A549 (cell line): ENCODE data around the gene DNAJC5G. TPM values are rescaled to one million over a fixed set of nuclear protein-coding genes. Genes with fewer than 3 reads are reported as not detected.

Source experiments
- ATAC-seq, 2 experiments: fragments of 200-7000 bp in 1 of 2; fragments of >200 bp in 1 of 2; cut with Nextera tagmentation in 1 of 2; cut with Tn5 transposase in 1 of 2; 3 replicates each; pipeline versions ENCODE4 v1.8.0 to v1.9.1; 2018 to 2020; ENCODE audit warnings: mild to moderate bottlenecking in 1 of 2, moderate library complexity in 1 of 2
- CTCF ChIA-PET: fragments of 300-600 bp; sonication (Branson Sonifier 250); formaldehyde crosslinking; extraction: SDS; loops from one replicate; lab custom pipeline; 2021; ENCODE audit warnings: antibody characterized with exemption, inconsistent platforms; lab: Yijun Ruan, JAX
- POLR2A ChIA-PET: fragments of 350-600 bp; formaldehyde crosslinking; extraction: SDS; loops from one replicate; lab custom pipeline; 2021; ENCODE audit warnings: antibody characterized with exemption, inconsistent platforms; lab: Yijun Ruan, JAX
- DNase-seq, 2 experiments: peaks; one replicate each; pipeline versions ENCODE4 v3.0.0 to v3.0.0-alpha.2; 2011 to 2016; ENCODE audit warnings: low read depth in 1 of 2, low spot score in 1 of 2
- FAIRE-seq: peaks from 2 replicates; lab custom pipeline; 2011; peaks lifted over from hg19 to GRCh38; lab: Jason Lieb, UNC
- H3K27ac ChIP-seq, 2 experiments: fragments of >200 bp; sonication (Bioruptor Twin); formaldehyde crosslinking; 3 replicates each; pipeline ENCODE4 v1.5.1; 2016 to 2017
- H3K4me1 ChIP-seq: fragments of >200 bp; sonication (Bioruptor Twin); formaldehyde crosslinking; 3 replicates; pipeline ENCODE4 v1.6.1; 2016
- H3K4me2 ChIP-seq: fragments of >200 bp; sonication (Bioruptor Twin); formaldehyde crosslinking; 3 replicates; pipeline ENCODE4 v1.6.1; 2016
- H3K4me3 ChIP-seq: fragments of >200 bp; sonication (Bioruptor Twin); formaldehyde crosslinking; 3 replicates; pipeline ENCODE4 v1.5.1; 2016
- H3K9me3 ChIP-seq: fragments of >200 bp; sonication (Bioruptor Twin); formaldehyde crosslinking; 3 replicates; pipeline ENCODE4 v1.6.1; 2016
- CBX8 ChIP-seq: fragments of 200-600 bp; sonication (generic); IDR thresholded peaks from 2 replicates; pipeline ENCODE4 v1.6.1; 2016
- EHF ChIP-seq: fragments of 250-450 bp; sonication (Bioruptor Pico); IDR thresholded peaks from 2 replicates; pipeline ENCODE4 v1.5.0; 2020; ENCODE audit warnings: mild to moderate bottlenecking
- ELK1 ChIP-seq: fragments of 150-350 bp; IDR thresholded peaks from 2 replicates; pipeline ENCODE4 v1.6.1; 2014; ENCODE audit warnings: low read depth, mild to moderate bottlenecking, low read length
- EP300 ChIP-seq, 2 experiments: fragments of >200 bp; sonication (Bioruptor Twin); formaldehyde crosslinking; IDR thresholded peaks; 2 replicates in 1 of 2; 3 replicates in 1 of 2; pipeline ENCODE4 v1.6.1; 2016 to 2017
- ESRRA ChIP-seq: fragments of 150-350 bp; IDR thresholded peaks from 2 replicates; pipeline ENCODE4 v1.6.1; 2014; ENCODE audit warnings: mild to moderate bottlenecking, low read length, borderline replicate concordance
- FOSB ChIP-seq: fragments of 250-450 bp; sonication (Bioruptor Pico); IDR thresholded peaks from 2 replicates; pipeline ENCODE4 v1.5.0; 2020; ENCODE audit warnings: mild to moderate bottlenecking, moderate library complexity
- FOXS1 ChIP-seq: fragments of 250-450 bp; sonication (Bioruptor Pico); IDR thresholded peaks from 2 replicates; pipeline ENCODE4 v1.5.0; 2020; ENCODE audit warnings: mild to moderate bottlenecking, moderate library complexity
- HOXA7 ChIP-seq: fragments of 250-450 bp; sonication (Bioruptor Pico); IDR thresholded peaks from 2 replicates; pipeline ENCODE4 v1.5.0; 2020; ENCODE audit warnings: mild to moderate bottlenecking, moderate library complexity
- HOXB5 ChIP-seq: fragments of 250-450 bp; sonication (Bioruptor Pico); IDR thresholded peaks from 2 replicates; pipeline ENCODE4 v1.5.0; 2020; ENCODE audit warnings: mild to moderate bottlenecking, moderate library complexity
- JUNB ChIP-seq: fragments of >200 bp; sonication (Bioruptor Twin); formaldehyde crosslinking; IDR thresholded peaks from 2 replicates; pipeline ENCODE4 v1.6.1; 2016
- MAZ ChIP-seq: fragments of 150-350 bp; IDR thresholded peaks from 2 replicates; pipeline ENCODE4 v1.6.1; 2014; ENCODE audit warnings: antibody characterized with exemption, low read depth, low read length, borderline replicate concordance
- NPAS2 ChIP-seq: fragments of 250-450 bp; sonication (Bioruptor Pico); IDR thresholded peaks from 2 replicates; pipeline ENCODE4 v1.8.0; 2022; ENCODE audit warnings: mild to moderate bottlenecking, moderate library complexity, borderline replicate concordance
- RAD21 ChIP-seq, 2 experiments: fragments of >200 bp in 1 of 2; sonication (Bioruptor Twin) in 1 of 2; formaldehyde crosslinking in 1 of 2; IDR thresholded peaks in 1 of 2; conservative IDR thresholded peaks in 1 of 2; 2 replicates in 1 of 2; 3 replicates in 1 of 2; pipeline ENCODE4 v1.6.1; 2012 to 2018; ENCODE audit warnings: inconsistent platforms in 1 of 2
- RARB ChIP-seq: fragments of 250-450 bp; sonication (Bioruptor Pico); IDR thresholded peaks from 2 replicates; pipeline ENCODE4 v1.8.0; 2021; ENCODE audit warnings: mild to moderate bottlenecking, moderate library complexity
- SMC3 ChIP-seq: fragments of >200 bp; sonication (Bioruptor Twin); formaldehyde crosslinking; IDR thresholded peaks from 3 replicates; pipeline ENCODE4 v1.6.1; 2018; ENCODE audit warnings: inconsistent platforms
- TFCP2L1 ChIP-seq: fragments of 250-450 bp; sonication (Bioruptor Pico); IDR thresholded peaks from 2 replicates; pipeline ENCODE4 v1.5.0; 2021; ENCODE audit warnings: mild to moderate bottlenecking
- ZFP36 ChIP-seq: fragments of 450-650 bp; IDR thresholded peaks from 2 replicates; pipeline ENCODE4 v1.6.1; 2014; ENCODE audit warnings: borderline replicate concordance; ENCODE audit not compliant: partially characterized antibody
- ZSCAN20 ChIP-seq: fragments of 250-450 bp; sonication (Bioruptor Pico); IDR thresholded peaks from 2 replicates; pipeline ENCODE4 v1.8.0; 2022; ENCODE audit warnings: mild to moderate bottlenecking, moderate library complexity
- WGBS: methylation state at CpG from one replicate; pipeline ENCODE4 v1.1.6; 2017; ENCODE audit errors: missing lambda C conversion rate; 5-methylcytosine and 5-hydroxymethylcytosine counted together
- polyA plus RNA-seq, 4 experiments: library from polyadenylated mRNA; depleted of rRNA in 3 of 4; stranded (reverse); fragments of >200 nt; fragmentation: RNase III in 1 of 4; extraction: RNeasy Plus Mini Kit Qiagen cat#74134 plus additional on column Dnase treatment in 1 of 4; gene quantifications; 2 replicates in 3 of 4; 3 replicates in 1 of 4; pipeline ENCODE4 v1.2.3, GENCODE V29; 2011 to 2017
- TF ChIP-seq, protein P1 (sequence below): IDR thresholded peaks from 2 replicates; pipeline ENCODE4 v1.6.1; 2012; ENCODE audit warnings: low read depth, borderline replicate concordance
- TF ChIP-seq, protein P2 (sequence below): fragments of >200 bp; sonication (Bioruptor Twin); formaldehyde crosslinking; IDR thresholded peaks from 3 replicates; pipeline ENCODE4 v1.5.1; 2016

The DNAJC5G gene
- polyA plus RNA-seq, 2 of the 4 experiments (the other 2 are of a cell fraction): not detected

- no peaks in the 10 kb centered on the region for H3K9me3 ChIP-seq
- H3K4me2 ChIP-seq: no peak overlapping the region
- TF ChIP-seq HOXA7 (CRISPR knock-in tag) (0 out of 2 replicates have a peak, but pooled peaks have one; percentile 56), ESRRA (no peak), FOXS1 (no peak), RARB (CRISPR knock-in tag) (no peak)
- peaks cover 15% of the 10 kb centered on the region for H3K4me1 ChIP-seq
- ATAC-seq (no peak; a peak in 1 of 6 replicates), DNase-seq (no peak), FAIRE-seq (no peak)
- CTCF ChIA-PET: interaction anchor here (0.8 to 16.3 kb wide), 12 partner anchors 10 to 286 kb away, joined by 3 to 205 read pairs (median 6); partner anchors contain the start of genes DNAJC5G, SLC30A3 and TRIM54
- WGBS: 67% methylated on average over 4 of the region's 4 CpGs
- POLR2A ChIA-PET: interaction anchor here (1.3 kb wide), 1 partner anchor 55 kb away, joined by 8 read pairs; no protein-coding TSS in a partner anchor
- no peak overlapping the region for H3K27ac ChIP-seq
- no peak overlapping the region for H3K4me3 ChIP-seq
These were observed 27.3 kb upstream of the DNAJC5G start for GRCh38 chr2:27247893-27248292.

DNA sequence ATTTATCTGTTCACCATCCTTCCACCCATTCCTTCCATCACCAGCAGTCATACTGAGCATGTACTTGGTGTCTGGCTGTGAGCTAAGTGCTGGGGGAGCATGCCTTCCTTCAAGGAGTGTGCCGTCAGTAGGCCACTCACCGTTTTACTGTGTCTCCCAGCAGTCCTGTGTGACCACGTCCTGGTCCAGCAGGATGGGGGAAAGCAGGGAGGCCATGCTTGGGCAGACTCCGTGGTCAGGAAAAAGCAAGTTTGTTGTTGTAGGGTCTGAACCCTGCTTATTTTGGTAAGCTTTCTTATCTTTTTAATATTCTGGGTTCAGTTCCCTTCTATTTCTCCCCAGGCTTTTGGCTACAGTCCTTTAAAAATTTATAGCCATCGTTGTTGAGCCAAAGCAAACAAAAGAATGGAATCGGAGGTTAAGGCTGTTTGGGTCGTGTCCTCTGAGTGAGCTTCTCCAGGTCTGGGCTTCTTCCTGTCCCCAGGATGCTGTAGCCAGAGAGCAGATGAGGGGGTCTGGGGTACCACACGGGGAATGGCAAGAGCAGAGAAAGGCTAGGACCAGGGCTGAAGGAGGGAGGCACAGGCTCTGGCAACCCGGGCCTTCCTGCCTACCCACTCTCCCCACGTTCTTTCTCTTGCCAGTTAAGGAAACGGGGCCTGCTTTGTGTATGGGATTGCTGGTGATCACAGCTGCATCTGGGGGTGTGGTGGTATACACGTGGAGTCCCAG is 25.9 kb upstream of the DNAJC5G start:
- DNase-seq (no peak), FAIRE-seq (no peak), ATAC-seq (peak; percentile 20 to 25; a peak in 4 of 6 replicates)
- no peaks in the 10 kb centered on the region for H3K9me3 ChIP-seq
- no peak for TF ChIP-seq ELK1
- peak overlapping the region in 1 of 2 experiments; percentile 62; a peak in 2 of 6 replicates for H3K27ac ChIP-seq
- WGBS: 53% methylated on average over 12 of the region's 12 CpGs
- no peak overlapping the region for H3K4me3 ChIP-seq
- ChIA-PET CTCF (interaction anchor here (0.8 to 16.3 kb wide), 25 partner anchors 8 to 162 kb away, joined by 3 to 205 read pairs (median 4); partner anchors contain the start of genes DNAJC5G, KHK, SLC30A3 and TRIM54), POLR2A (interaction anchor here (1.3 kb wide), 1 partner anchor 54 kb away, joined by 8 read pairs; no protein-coding TSS in a partner anchor)
- no peak overlapping the region for H3K4me2 ChIP-seq
- peaks cover 15% of the 10 kb centered on the region for H3K4me1 ChIP-seq

DNA sequence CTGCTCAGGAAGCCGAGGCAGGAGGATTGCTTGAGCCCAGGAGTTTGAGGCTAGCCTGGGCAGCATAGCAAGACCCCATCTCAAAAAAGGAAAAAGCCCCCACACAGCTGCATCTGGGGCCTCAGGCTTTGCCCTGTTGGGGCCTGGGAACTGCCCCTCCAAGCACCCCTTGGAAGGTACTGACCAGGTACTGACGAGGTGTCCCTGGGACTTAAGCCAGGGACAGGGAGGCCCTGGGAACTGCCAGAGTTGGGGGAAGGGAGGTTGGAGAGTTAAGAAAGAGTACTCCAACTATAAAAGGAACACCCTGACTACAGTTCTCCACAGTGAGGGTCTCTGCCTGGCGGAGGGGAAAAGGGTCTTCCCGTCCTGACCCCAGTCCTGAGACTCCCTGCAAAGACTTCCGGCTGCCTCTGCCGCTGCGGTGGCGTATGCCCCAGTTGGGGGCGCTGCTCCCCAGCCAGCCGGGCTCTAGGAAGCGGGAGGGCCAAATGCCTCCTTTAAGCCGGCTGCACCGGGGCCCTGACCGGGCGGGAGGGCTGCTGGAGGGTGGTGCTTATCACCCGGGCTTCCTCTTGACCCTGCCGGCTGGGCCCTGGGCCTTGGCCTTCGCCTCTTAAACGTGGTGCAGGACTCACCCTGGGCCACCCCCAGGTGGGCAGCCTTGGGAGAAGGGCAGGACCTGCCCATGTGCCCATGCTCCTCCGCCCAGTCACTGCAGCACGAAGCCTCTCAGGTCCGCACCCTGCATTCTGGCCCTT is 25.2 kb upstream of the DNAJC5G start:
- no peak for FAIRE-seq
- CTCF ChIA-PET: interaction anchor here (0.8 to 16.3 kb wide), 26 partner anchors 9 to 156 kb away, joined by 3 to 205 read pairs (median 5); partner anchors contain the start of genes DNAJC5G and TRIM54

More for the DNA sequence above, 25.2 kb upstream of the DNAJC5G start:
- Histone ChIP-seq H3K9me3 (no peaks in the 10 kb centered on the region), H3K4me1 (peaks cover 15% of the 10 kb centered on the region), H3K27ac (peak overlapping the region; percentile 11 to 62; a peak in 3 of 6 replicates), H3K4me3 (no peak overlapping the region)
- peak; percentile 71 to 87 for ATAC-seq
- WGBS: 38% methylated on average over 18 of the region's 22 CpGs
- TF ChIP-seq MAZ: no peak
- no peak for TF ChIP-seq CBX8
- TF ChIP-seq HOXB5 (CRISPR knock-in tag): no peak
- no peak for TF ChIP-seq TFCP2L1 (CRISPR knock-in tag)
- TF ChIP-seq FOSB (CRISPR knock-in tag): no peak
- TF ChIP-seq RAD21 (conservative IDR thresholded peaks at IDR 0.05 in 1 of 2, IDR thresholded peaks at IDR 0.05 in 1 of 2): peak; percentile 89 to 91
- TF ChIP-seq EHF: no peak
- TF ChIP-seq, protein P1, sequence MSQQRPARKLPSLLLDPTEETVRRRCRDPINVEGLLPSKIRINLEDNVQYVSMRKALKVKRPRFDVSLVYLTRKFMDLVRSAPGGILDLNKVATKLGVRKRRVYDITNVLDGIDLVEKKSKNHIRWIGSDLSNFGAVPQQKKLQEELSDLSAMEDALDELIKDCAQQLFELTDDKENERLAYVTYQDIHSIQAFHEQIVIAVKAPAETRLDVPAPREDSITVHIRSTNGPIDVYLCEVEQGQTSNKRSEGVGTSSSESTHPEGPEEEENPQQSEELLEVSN: 0 out of 2 replicates have a peak, but pooled peaks have one; percentile 19
- TF ChIP-seq, protein P2, sequence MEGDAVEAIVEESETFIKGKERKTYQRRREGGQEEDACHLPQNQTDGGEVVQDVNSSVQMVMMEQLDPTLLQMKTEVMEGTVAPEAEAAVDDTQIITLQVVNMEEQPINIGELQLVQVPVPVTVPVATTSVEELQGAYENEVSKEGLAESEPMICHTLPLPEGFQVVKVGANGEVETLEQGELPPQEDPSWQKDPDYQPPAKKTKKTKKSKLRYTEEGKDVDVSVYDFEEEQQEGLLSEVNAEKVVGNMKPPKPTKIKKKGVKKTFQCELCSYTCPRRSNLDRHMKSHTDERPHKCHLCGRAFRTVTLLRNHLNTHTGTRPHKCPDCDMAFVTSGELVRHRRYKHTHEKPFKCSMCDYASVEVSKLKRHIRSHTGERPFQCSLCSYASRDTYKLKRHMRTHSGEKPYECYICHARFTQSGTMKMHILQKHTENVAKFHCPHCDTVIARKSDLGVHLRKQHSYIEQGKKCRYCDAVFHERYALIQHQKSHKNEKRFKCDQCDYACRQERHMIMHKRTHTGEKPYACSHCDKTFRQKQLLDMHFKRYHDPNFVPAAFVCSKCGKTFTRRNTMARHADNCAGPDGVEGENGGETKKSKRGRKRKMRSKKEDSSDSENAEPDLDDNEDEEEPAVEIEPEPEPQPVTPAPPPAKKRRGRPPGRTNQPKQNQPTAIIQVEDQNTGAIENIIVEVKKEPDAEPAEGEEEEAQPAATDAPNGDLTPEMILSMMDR: peak; percentile 84
- no peak for TF ChIP-seq ZSCAN20
- peak; percentile 75 for TF ChIP-seq SMC3
- TF ChIP-seq ZFP36: no peak
- no peak for TF ChIP-seq EP300 (IDR thresholded peaks at IDR 0.05)
- TF ChIP-seq NPAS2: no peak
- no peak for TF ChIP-seq JUNB
- TF ChIP-seq, all 56 proteins: peak for 4
- POLR2A ChIA-PET: no interaction called here
- peak overlapping the region; percentile 24; the same call in 2 of the 3 replicates for H3K4me2 ChIP-seq
- DNase-seq: peak; percentile 65 to 79
